Measurements from ENCODE around the gene KCNRG. TPM values are rescaled to one million over a fixed set of nuclear protein-coding genes. Genes with fewer than 3 reads are reported as not detected.

KCNRG gene
- total RNA-seq, 1 donor from 2014 or later, result 1.6 TPM

Other genes starting within 250 kb of the KCNRG start
- 26.4 TPM for gene KPNA3, start 222.8 kb upstream of the KCNRG start, total RNA-seq
- 9.4 TPM for gene SPRYD7, start 79.1 kb upstream of the KCNRG start, total RNA-seq
- 29.5 TPM for gene TRIM13, start 18.4 kb upstream of the KCNRG start, total RNA-seq